ENCODE data around the gene SH3BGRL3. TPM values are rescaled to one million over a fixed set of nuclear protein-coding genes. Genes with fewer than 3 reads are reported as not detected.

SH3BGRL3 gene
- total RNA-seq, 1 donor from 2014 or later, result 17.5 TPM

- DNase-seq (ENCODE audit: low read depth in 2 of 2), result no peak
Observed at GRCh38 chr1:26277719-26278118, 2.2 kb upstream of the SH3BGRL3 start.

- DNase-seq (ENCODE audit: low read depth in 2 of 2), result no peak
Observed at GRCh38 chr1:26278303-26278702, 1.6 kb upstream of the SH3BGRL3 start.

- DNase-seq (ENCODE audit: low read depth in 2 of 2), result peak; percentile 56 to 68
Observed at GRCh38 chr1:26278724-26279455, 996 bp upstream of the SH3BGRL3 start.

- peak in 1 of 2 donors; percentile 30 for DNase-seq (ENCODE audit: low read depth in 2 of 2)
Observed at GRCh38 chr1:26280333-26281042, 602 bp downstream of the SH3BGRL3 start.

GRCh38 chr1:26281091-26281958, 1.4 kb downstream of the SH3BGRL3 start:
- DNase-seq (ENCODE audit: low read depth in 2 of 2), result no peak

- no peak for DNase-seq (ENCODE audit: low read depth in 2 of 2)
Observed at GRCh38 chr1:26281971-26282370, 2.1 kb downstream of the SH3BGRL3 start.

GRCh38 chr1:26282401-26282918, 2.6 kb downstream of the SH3BGRL3 start:
- DNase-seq (ENCODE audit: low read depth in 2 of 2), result no peak

- DNase-seq (ENCODE audit: low read depth in 2 of 2), result no peak
Observed at GRCh38 chr1:26283279-26283853, 3.5 kb downstream of the SH3BGRL3 start.

GRCh38 chr1:26283871-26284596, 4.1 kb downstream of the SH3BGRL3 start:
- no peak for DNase-seq (ENCODE audit: low read depth in 2 of 2)

- peak; percentile 40 to 88 for DNase-seq (ENCODE audit: low read depth in 2 of 2)
Observed at GRCh38 chr1:26284597-26285347, 4.9 kb downstream of the SH3BGRL3 start.

- peak in 1 of 2 donors; percentile 43 for DNase-seq (ENCODE audit: low read depth in 2 of 2)
Observed at GRCh38 chr1:26285366-26286063, 5.6 kb downstream of the SH3BGRL3 start.

- no peak for DNase-seq (ENCODE audit: low read depth in 2 of 2)
Observed at GRCh38 chr1:26286064-26286416, 6.2 kb downstream of the SH3BGRL3 start.

- DNase-seq (ENCODE audit: low read depth in 2 of 2), result no peak
Observed at GRCh38 chr1:26287033-26287711, 7.3 kb downstream of the SH3BGRL3 start.

- DNase-seq (ENCODE audit: low read depth in 2 of 2), result no peak
Observed at GRCh38 chr1:26287811-26288210, 7.9 kb downstream of the SH3BGRL3 start.

GRCh38 chr1:26288311-26288941, 8.5 kb downstream of the SH3BGRL3 start:
- no peak for DNase-seq (ENCODE audit: low read depth in 2 of 2)

GRCh38 chr1:26289158-26290059, 9.5 kb downstream of the SH3BGRL3 start:
- DNase-seq (ENCODE audit: low read depth in 2 of 2), result no peak

GRCh38 chr1:26290122-26290881, 10.4 kb downstream of the SH3BGRL3 start:
- no peak for DNase-seq (ENCODE audit: low read depth in 2 of 2)
